Fibroblast of pulmonary artery (primary cell): ENCODE data around the gene HAPLN1.
A peak's percentile ranks its signal among the peaks of the same experiment; 100 is the strongest.
"Not testable (repeated sequence)": the region's sequence is repeated elsewhere in the genome, so short reads cannot be mapped to it uniquely, and the experiment has no call there.

Experiments used
- DNase-seq: peaks from one replicate; pipeline ENCODE4 v3.0.0-alpha.2; 2010; ENCODE audit warnings: low read depth
- H3K4me3 ChIP-seq: replicated peaks from 2 replicates; pipeline ENCODE4 v1.5.1; 2011; ENCODE audit warnings: low read depth, mild to moderate bottlenecking, control low read depth, low read length, moderate library complexity
- TF ChIP-seq, protein P1 (sequence below): IDR thresholded peaks from 2 replicates; pipeline ENCODE4 v1.5.1; 2011; ENCODE audit warnings: mild to moderate bottlenecking, control low read depth, low read length, inconsistent platforms; ENCODE audit errors: missing control alignments

Gene HAPLN1

GRCh38 chr5:83745816-83746215 is 25.2 kb upstream of the HAPLN1 start:
- DNase-seq, result no peak
- no peak overlapping the region for H3K4me3 ChIP-seq
- TF ChIP-seq, protein P1, sequence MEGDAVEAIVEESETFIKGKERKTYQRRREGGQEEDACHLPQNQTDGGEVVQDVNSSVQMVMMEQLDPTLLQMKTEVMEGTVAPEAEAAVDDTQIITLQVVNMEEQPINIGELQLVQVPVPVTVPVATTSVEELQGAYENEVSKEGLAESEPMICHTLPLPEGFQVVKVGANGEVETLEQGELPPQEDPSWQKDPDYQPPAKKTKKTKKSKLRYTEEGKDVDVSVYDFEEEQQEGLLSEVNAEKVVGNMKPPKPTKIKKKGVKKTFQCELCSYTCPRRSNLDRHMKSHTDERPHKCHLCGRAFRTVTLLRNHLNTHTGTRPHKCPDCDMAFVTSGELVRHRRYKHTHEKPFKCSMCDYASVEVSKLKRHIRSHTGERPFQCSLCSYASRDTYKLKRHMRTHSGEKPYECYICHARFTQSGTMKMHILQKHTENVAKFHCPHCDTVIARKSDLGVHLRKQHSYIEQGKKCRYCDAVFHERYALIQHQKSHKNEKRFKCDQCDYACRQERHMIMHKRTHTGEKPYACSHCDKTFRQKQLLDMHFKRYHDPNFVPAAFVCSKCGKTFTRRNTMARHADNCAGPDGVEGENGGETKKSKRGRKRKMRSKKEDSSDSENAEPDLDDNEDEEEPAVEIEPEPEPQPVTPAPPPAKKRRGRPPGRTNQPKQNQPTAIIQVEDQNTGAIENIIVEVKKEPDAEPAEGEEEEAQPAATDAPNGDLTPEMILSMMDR, result no peak

GRCh38 chr5:83744821-83745220 is 24.2 kb upstream of the HAPLN1 start:
- peak; percentile 27 for DNase-seq
- TF ChIP-seq, protein P1, result no peak
- no peak overlapping the region for H3K4me3 ChIP-seq

- H3K4me3 ChIP-seq, result no peak overlapping the region
- TF ChIP-seq, protein P1, result no peak
- no peak for DNase-seq
Observed at GRCh38 chr5:83742089-83742488, 21.4 kb upstream of the HAPLN1 start.

- no peak for DNase-seq
- no peak overlapping the region for H3K4me3 ChIP-seq
- TF ChIP-seq, protein P1, result no peak
Observed at GRCh38 chr5:83741571-83741970, 20.9 kb upstream of the HAPLN1 start.

DNA sequence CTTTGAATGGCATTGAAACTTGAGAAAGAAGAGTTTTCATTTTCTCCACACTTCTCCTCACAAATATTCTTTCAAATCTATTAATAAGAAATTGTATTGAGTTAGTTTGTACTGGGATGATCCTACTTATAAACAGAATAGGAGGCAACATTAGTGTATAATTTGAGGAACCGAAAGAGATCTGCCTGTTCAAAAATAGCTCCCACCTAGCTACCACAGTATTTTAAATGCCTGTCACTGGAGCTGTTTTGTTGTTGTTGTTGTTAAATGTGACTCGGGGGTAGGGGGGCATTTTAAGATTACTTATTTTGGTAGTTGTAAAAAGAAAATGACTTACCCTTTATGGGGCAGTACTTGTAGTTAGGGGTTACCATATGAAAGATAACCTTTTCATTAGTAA is 20.1 kb upstream of the HAPLN1 start:
- H3K4me3 ChIP-seq, result no peak overlapping the region
- TF ChIP-seq, protein P1, result no peak
- no peak for DNase-seq

GRCh38 chr5:83736169-83736568 is 15.5 kb upstream of the HAPLN1 start:
- not testable (repeated sequence) for H3K4me3 ChIP-seq, DNase-seq

DNA sequence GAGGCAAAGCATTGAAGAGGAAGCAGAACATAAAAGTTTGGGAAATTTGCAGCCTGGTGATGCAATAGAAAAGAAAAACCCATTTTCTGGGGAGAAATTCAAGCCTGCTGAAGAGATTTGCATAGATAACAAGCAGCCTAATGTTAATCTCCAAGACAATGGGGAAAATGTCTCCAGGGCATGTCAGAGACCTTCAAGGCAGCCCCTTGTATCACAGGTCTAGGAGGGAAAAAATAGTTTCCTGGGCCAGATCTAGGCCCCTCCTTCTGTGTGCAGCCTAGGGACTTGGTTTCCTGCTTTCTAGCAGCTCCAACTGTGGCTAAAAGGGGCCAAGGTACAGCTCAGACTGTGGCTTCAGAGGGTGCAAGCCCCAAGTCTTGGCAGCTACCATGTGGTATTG is 14.4 kb upstream of the HAPLN1 start:
- H3K4me3 ChIP-seq, DNase-seq: not testable (repeated sequence)

DNA sequence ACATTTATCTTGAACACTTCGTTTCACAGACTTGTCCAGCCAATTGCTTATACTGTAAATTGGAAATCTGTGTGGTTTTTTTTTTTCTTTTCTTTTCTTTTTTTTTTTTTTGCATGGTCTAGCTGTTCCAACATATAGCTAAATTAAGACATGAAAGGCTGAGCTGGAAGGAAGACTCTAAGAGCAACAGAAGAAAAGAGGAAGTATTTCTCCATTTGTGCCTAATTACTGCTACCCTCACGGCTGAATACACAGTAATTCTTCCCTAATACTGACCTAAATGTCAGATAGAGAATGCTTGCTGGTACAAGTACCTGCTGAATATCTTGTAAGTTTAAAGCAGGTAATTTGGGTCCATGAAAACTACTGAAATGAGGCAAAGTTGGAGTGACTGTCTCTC is 11.0 kb upstream of the HAPLN1 start:
- TF ChIP-seq, protein P1, result no peak
- no peak overlapping the region for H3K4me3 ChIP-seq
- DNase-seq, result no peak
